GM12865 (cell line): ENCODE results near the gene ATXN1L.
"Not testable (repeated sequence)": the region's sequence is repeated elsewhere in the genome, so short reads cannot be mapped to it uniquely, and the experiment has no call there.

Source experiments
- DNase-seq: peaks from one replicate; pipeline ENCODE4 v3.0.0; 2010; ENCODE audit warnings: low read depth
- H3K4me3 ChIP-seq: 2 replicates; pipeline ENCODE4 v1.5.1; 2011; ENCODE audit warnings: mild to moderate bottlenecking, low read depth, low read length, control low read depth
- CTCF ChIP-seq: IDR thresholded peaks from 2 replicates; pipeline ENCODE4 v1.5.1; 2011; ENCODE audit warnings: low read length, control low read depth, low read depth, inconsistent platforms; ENCODE audit not compliant: insufficient read depth; ENCODE audit errors: missing control alignments

The ATXN1L gene

DNA sequence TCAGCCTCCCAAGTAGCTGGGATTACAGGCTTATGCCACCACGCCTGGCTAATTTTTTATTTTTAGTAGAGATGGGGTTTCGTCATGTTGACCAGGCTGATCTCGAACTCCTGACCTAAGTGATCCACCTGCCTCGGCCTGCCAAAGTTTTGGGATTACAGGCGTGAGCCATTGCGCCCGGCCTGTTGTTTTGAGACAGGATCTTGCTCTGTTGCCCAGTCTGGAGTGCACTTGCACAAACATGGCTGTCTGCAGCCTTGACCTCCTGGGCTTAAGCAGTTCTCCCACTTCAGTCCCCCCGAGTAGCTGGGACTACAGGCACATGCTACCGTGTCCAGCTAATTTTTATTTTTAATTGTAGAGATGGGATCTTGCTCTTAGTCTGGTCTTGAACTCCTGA is 58.5 kb downstream of the ATXN1L start:
- no peak for TF ChIP-seq CTCF
- DNase-seq = no peak

DNA sequence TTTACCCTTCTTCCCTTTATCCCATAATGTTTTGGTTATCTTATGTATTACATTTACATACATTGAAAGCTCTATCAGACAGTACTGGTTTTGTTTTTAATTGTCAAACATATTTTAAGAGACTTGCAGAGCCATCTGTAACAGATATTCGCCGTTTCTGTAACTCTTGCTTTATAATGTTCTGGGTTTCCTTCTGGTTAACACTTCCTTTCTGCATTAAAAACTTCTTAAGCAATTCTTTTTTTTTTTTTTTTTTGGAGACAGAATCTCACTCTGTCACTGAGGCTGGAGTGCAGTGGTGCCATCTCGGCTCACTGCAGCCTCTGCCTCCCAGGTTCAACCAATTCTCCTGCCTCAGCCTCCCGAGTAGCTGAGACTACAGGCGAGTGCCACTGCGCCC is 60.0 kb downstream of the ATXN1L start:
- DNase-seq, H3K4me3 ChIP-seq: not testable (repeated sequence)

More for the DNA sequence above, 58.5 kb downstream of the ATXN1L start:
- H3K4me3 ChIP-seq = no peak overlapping the region
